Fibroblast of lung (primary cell): ENCODE results near the gene SPATA22.

ENCODE experiments used
- EZH2 ChIP-seq: IDR thresholded peaks from 2 replicates; pipeline ENCODE4 v1.5.1; 2012; ENCODE audit warnings: low read length, control low read depth, mild to moderate bottlenecking; ENCODE audit errors: missing control alignments
- TF ChIP-seq, protein P1 (sequence below), 2 donors: IDR thresholded peaks in 1 of 2; conservative IDR thresholded peaks in 1 of 2; 1 replicate in 1 of 2; 2 replicates in 1 of 2; pipeline ENCODE4 v1.5.1; 2011 to 2012; ENCODE audit warnings: low read length in 2 of 2, control low read depth in 1 of 2, inconsistent platforms in 1 of 2, low read depth in 1 of 2, mild to moderate bottlenecking in 1 of 2

- TF ChIP-seq EZH2: no peak
- TF ChIP-seq, protein P1, sequence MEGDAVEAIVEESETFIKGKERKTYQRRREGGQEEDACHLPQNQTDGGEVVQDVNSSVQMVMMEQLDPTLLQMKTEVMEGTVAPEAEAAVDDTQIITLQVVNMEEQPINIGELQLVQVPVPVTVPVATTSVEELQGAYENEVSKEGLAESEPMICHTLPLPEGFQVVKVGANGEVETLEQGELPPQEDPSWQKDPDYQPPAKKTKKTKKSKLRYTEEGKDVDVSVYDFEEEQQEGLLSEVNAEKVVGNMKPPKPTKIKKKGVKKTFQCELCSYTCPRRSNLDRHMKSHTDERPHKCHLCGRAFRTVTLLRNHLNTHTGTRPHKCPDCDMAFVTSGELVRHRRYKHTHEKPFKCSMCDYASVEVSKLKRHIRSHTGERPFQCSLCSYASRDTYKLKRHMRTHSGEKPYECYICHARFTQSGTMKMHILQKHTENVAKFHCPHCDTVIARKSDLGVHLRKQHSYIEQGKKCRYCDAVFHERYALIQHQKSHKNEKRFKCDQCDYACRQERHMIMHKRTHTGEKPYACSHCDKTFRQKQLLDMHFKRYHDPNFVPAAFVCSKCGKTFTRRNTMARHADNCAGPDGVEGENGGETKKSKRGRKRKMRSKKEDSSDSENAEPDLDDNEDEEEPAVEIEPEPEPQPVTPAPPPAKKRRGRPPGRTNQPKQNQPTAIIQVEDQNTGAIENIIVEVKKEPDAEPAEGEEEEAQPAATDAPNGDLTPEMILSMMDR (conservative IDR thresholded peaks at IDR 0.05 in 1 of 2, IDR thresholded peaks at IDR 0.05 in 1 of 2; ENCODE audit: low read depth in 1 of 2, low read length in 2 of 2): no peak
Observed at GRCh38 chr17:3472137-3472536, 518 bp upstream of the SPATA22 start.
